Stimulated activated CD8-positive, alpha-beta memory T cell treated with anti-CD3 and anti-CD28 coated beads, Interleukin-12 subunit alpha, Interleukin-12 subunit beta, amount 100 ng/mL, for 24 hours (primary cell): Measurements from ENCODE around the gene SHH.

Experiments used
- DNase-seq: peaks from one replicate; pipeline ENCODE4 v3.0.0-alpha.2; 2020; ENCODE audit errors: extremely low read depth

Gene SHH

DNA sequence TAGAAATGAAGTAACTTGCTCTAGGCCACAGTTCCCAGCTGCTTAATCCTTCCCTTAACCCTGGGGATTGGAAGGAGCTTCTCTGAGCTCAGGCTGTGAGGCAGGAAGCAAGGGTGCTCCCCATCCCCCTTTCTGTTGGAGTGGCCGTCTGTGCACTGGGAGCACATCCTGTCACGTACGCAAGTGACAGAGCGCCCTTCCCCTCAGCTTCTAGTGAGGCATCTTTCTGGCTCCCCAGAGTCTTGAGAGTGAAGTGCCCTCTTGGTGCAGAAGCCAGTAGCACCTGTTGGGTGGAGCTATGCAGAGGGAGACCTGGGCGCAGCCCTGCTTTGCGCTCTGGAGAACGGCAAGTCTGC, 47.8 kb downstream of the SHH start:
- DNase-seq: no peak

DNA sequence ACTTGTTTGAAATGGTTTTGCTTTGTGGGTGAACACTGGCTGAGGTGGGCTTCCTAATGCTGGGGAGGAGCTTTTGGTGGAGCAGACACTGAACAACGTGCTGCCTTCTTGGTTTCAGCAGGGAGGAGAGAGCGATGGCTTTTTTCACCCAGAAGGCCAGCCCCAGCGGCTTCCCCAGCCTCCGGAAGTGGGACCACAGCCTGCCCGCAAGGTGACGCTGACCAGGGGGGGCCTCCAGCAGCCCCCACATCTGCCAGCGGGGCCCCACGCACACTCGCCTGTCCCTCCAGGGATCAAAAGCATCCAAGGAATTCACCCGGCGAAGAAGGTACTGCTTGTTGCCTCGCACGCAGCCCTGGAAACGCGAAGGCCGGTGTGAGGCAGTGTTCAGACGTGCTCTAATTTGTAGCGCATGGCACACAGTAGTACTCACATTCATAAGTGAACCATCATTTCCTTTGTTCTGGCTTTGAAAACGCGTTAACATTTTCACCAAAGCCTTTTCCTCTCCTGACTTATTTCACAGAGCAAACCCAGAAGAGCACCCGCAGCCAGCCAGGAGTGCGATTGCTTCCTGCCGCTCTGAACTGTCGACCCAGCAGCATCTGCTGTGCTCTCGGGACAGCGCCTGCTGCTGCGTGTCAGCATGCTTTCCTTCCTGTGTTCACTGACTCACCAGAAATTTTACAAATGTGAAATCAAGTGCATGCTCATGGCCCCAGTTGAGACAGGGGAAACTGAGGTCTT, 48.4 kb downstream of the SHH start:
- DNase-seq: no peak

DNA sequence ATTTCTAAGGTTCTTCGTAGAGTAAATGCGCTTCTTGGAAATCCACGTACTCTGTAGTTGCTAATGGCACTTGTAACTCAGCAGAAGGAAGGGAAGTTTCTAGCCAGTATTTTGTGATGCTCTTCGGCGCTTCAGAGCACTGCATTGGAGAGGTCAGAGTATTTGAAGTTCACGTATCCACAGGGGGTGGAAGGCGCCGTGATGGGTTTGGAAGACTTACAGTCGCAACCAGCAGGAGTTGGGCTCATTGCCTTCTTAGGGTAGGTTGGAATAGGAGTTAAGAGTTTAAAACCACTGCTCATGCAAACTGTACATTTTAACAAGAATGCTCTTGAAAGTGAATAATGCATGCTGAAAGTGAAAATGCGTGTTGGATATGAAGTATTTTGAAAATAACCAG, 49.1 kb downstream of the SHH start:
- DNase-seq: no peak

DNA sequence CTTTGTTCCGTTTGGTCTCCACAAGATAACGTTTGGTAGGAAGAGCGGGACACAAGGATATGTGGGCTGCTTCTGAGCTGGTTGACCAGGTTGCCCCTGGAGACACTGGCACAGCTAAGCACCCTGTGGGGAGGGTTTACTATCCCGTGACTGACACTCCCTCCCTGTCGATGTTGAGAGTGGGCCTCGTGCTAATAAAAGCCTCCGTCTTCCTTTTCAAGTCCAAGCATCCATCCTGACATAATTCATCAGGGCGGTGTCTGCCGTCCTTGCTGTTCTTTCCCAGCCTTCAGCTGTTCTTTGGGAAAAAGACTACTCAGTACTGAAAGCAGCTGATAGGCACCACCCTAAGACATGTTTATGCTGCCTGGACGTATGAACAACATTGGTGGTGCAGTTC, 49.6 kb downstream of the SHH start:
- DNase-seq: no peak

DNA sequence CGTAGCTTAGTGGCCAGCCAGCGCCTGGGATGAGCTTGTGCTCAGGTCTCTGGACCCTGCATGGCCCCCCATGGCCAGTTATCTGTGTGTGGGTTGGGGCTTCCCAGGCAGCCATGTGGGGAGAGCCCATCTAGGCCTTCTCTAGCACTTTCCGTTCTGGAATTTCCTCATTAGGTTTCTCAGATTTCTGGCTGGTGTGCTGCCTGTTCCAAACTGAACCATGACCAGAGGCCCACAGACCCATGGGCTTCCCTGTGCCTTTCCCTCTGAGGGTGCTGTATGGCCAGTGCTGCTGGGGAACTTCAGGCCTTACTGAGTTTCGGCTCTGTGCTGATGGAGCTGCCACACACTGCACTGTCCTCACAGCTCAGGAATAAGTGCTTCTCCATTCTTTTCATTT, 50.2 kb downstream of the SHH start:
- no peak for DNase-seq

DNA sequence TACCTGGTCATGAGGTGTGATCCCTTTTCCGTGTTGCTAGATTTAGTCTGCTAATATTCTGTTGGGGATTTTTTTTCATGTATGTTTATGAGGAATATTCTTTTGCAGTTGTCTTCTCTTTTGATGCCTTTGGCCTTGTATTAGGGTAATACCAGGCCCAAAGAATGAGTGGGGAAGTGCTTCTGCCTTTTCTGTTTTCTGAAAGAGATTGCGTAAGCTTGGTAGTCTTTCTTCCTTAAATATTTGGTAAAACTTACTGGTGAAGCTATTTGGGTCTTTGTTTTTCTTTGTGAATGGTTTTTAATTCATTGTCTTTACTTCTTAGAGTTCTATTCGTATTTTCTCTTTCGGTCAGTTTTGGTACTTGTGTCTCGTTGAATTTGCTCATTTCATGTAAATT, 51.1 kb downstream of the SHH start:
- no peak for DNase-seq

DNA sequence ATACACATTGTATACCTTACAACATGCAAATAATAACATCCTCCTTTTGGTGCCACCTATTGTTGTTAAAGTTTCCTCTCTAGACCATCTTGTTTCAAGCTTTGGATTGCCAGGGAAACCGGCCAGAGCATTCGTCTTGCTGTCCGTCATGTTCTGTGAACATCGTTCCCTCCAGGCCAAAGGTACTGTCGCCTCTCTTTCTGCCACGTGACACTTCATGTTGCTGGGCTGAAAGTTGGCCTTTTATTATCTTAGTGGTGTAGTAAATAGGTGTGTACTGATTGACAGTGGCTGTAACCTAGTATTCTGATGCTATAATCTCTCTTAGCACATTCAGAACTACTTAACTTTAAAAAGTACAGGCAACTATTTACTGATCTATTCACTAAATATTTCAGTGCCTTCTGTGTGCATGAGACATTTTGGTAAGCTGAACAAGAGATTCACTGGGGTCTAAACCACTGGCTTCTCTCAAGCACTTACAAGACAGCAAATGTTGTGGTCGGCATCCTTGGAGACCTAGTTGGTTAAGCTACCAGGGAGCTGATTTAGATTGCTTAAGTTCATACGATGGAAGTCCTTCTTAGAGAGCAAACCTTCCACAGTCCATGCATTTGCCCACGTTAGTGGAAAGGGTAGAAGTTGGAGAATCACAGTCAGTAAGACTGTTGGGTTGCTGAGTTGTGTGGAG, 52.4 kb downstream of the SHH start:
- DNase-seq: no peak

DNA sequence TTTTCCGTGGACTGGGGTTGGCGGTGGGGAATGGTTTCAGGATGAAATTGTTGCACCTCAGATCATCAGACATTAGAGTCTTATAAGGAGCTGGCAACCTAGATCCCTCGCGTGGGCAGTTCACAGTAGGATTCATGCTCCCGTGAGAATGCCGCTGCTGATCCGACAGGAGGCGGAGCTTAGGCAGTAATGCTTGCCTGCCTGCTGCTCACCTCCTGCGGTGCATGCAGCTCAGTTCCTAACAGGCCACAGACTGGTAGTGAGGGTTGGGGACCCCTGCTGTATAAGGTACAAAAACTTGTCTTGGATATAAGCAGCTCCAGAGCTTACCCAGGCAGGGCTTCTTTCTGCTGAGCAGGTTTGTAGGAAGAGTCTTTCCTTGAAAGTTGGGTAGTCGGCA, 53.9 kb downstream of the SHH start:
- DNase-seq: no peak

DNA sequence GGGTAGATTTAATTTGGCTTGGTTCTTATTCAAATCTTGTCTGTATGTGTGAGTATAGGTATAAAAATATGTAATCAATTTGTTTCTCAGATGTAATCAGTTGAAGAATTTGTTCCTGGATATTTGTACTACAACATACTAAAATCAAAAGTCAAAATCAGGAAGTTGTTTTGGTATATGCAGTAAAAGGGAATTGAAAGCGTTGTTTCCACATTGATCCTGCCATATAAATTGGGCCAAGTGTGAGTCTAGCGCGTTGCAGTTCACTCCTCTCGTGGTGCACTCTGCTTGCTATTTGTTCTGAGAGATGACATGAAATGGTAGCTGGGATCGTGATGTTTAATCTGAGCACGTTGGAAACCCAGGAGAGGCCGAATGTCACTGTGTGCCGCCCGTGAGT, 55.9 kb downstream of the SHH start:
- DNase-seq: no peak

DNA sequence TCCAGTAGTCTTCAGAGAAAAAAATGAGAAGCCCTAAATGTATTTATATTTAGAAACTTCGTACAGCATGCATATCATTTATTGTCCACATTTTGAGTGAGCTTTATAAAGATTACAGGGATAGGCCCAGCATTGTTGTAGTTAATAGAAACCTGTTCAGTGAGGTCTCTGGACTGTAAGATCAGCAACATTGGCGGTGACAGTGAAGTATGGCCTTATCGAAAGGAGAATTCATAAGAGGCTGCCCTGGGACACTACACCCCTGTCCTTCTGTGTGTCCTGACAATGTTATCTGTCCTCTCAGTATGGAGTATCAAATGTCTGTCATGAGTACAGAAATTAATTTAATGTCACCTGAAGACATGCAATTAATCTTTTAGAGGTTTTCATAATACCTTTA, 57.2 kb downstream of the SHH start:
- no peak for DNase-seq

DNA sequence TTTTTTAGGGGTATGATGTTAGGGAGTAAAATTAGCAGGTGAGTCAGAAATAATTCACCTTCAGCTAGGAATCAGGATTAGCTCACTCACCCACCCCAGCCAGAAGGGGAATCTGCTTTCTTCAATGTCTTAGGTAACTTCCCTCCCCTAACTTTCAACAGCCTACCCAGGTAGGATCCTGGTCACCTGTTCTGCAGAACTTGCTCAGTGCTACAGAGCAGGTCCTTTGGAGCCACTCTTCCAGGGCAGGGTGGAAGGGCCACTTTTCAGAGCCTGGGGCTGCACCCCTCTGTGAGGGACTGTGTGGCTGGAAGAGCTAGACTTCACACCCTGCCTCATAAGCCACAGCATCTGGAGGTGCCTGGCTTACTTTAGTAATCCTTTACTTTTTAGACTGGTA, 58.1 kb downstream of the SHH start:
- DNase-seq: no peak

DNA sequence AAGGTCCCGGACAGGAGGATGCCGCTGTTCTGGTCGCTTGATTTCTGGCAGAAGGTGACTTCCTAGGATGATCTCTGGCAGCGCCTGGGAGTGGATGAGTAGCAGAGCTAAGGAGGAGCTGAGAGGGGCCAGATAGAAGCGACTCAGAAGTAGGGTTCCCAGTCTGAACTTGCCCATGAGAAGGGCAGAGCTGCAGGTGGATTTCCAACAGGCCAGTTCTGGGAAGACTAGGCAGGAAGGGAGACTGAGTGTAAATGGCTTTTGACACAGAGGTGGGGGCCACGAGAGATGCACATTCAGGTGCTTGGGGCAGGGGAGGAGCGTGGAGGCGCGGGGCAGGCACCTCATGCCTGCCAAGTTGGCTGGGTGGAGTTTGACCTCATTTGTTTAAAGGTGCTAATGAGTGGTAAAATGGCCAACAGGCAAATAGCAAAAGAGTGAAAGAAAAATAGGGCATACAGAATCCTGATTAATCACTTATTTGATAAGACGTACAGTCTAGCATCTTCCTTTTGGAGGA, 58.8 kb downstream of the SHH start:
- no peak for DNase-seq

DNA sequence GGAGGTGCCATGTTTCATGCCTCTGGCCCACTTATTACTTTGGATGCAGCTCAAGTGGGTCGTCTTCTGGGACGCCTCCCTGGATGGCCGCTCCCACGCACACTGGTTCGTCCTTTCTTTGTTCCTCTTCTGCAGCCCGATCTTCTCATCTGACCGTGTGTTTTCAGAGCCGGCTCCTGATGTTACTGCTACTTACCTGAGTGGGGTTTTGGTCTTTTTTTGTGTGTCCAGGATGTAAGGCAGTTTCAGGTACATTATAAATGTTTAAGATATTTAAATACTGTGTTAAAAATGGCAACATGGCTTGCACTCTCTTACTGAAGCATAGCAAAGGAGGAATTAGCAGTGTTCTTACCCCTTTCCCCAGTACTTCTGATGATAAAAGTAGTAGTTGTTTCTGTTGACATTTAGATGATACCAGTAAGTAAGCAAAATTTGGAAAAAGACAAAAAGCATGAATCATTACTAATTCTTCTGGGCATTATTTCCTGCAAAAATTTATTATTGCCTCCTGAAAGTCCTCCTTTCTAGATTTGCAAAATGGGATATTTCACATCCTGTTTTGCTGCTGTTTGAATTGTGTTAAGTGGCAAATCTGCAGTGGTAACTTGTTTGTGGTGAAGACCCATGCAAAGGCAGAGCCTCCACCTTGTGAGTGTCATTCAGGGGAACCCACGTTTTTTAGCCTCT, 59.4 kb downstream of the SHH start:
- DNase-seq: no peak

DNA sequence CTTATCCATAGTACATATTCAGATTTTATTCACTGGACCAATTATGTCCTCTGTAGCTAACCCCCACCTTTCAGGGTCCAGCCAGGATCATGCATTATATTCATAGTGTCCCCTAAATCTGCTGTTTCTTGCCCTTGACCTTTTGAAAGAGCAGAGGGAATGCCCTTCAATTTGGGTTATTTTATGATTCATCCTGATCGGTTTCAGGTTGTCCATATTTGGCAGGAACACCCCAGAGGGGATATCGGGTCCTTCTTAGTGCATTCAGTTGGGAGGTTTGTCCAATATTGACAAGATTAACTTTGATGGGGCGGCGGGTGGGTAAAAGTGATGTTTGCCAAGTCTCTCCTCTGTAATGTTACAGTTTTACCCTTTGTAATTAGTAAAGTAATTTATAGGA, 60.9 kb downstream of the SHH start:
- no peak for DNase-seq

DNA sequence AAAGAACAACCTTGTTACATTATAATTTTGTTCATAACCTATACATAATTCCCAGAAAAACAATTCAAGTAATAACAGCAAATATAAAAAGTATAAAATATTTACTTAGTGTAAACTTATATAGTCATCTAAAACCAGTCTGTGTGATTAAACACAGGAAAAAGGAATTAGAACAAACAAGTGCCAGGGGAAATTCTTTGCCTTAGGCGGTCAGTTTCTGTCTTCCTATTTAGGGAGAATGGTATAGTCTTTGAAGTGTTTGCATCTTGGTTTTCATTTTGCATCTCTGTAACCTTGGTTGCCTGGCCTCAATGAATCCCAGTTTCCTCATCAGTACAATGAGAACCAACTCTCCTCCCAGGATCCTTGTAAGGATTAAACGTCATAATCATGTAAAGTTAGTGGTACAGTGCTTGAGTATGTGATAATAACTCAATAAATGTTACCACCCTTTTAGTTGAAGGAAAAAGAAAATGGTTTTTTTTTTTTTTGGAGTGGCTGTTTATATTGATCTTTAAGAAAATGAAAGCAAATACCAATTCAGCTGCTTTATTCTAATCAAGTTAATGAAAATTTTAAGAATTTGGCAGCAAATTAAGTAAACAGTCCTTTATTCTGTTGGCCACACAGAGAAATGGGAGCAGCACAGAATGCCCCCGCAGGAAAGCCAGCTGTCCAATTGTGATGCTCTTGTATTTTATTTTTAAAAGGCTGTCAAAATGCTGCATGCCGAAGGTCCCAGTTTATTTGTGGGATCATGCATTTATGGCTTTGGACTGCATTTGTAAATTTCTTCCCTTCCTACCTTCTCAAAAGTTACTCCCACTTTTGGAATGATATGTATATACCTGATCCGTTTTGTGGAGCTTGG, 61.8 kb downstream of the SHH start:
- no peak for DNase-seq
